Breast epithelium (tissue), 4 donors: ENCODE results near the gene ERBIN. TPM values are rescaled to one million over a fixed set of nuclear protein-coding genes. Genes with fewer than 3 reads are reported as not detected.

Experiments
- DNase-seq, 2 donors: peaks; one replicate each; pipeline ENCODE4 v3.0.0-alpha.2; 2019; ENCODE audit warnings: low spot score in 2 of 2
- H3K27ac ChIP-seq, 2 donors: fragments of 200-600 bp; sonication (generic) in 1 of 2; one replicate each; pipeline ENCODE4 v1.5.1; 2016 to 2019; ENCODE audit warnings: mild to moderate bottlenecking in 1 of 2
- H3K27me3 ChIP-seq, 2 donors: fragments of 200-600 bp; sonication (generic) in 1 of 2; one replicate each; pipeline versions ENCODE4 v1.5.1 to v1.6.0; 2017 to 2019; ENCODE audit warnings: control low read depth in 1 of 2, mild to moderate bottlenecking in 1 of 2
- H3K36me3 ChIP-seq: fragments of 200-600 bp; one replicate; pipeline ENCODE4 v1.5.1; 2019
- H3K4me1 ChIP-seq, 2 donors: fragments of 200-600 bp; sonication (generic); one replicate each; pipeline ENCODE4 v1.5.1; 2016 to 2019; ENCODE audit warnings: control low read depth in 1 of 2
- H3K4me3 ChIP-seq, 3 donors: fragments of 200-600 bp; sonication (generic); 1 replicate in 2 of 3; 2 replicates in 1 of 3; pipeline ENCODE4 v1.5.1; 2016 to 2019; ENCODE audit warnings: mild to moderate bottlenecking in 3 of 3, moderate library complexity in 2 of 3
- H3K9me3 ChIP-seq, 2 donors: fragments of 200-600 bp; sonication (generic) in 1 of 2; one replicate each; pipeline ENCODE4 v1.5.1; 2016 to 2019; ENCODE audit warnings: control low read depth in 1 of 2
- POLR2A ChIP-seq: fragments of 450-650 bp; IDR thresholded peaks from one replicate; pipeline ENCODE4 v1.6.1; 2016; ENCODE audit warnings: antibody characterized with exemption, mild to moderate bottlenecking, moderate library complexity
- POLR2AphosphoS5 ChIP-seq, 3 donors: sonication (generic); formaldehyde crosslinking; IDR thresholded peaks; one replicate each; pipeline ENCODE4 v1.6.1; 2017; ENCODE audit warnings: antibody characterized with exemption in 3 of 3
- intact Hi-C: fragments of 100-400 bp; cut with DNase I; formaldehyde crosslinking; loops from one replicate; pipeline ENCODE4 v1.15.1; 2023; ENCODE audit warnings: low total_unique reads
- total RNA-seq, 3 donors: library from RNA; depleted of rRNA; stranded (reverse); fragments of >200 nt; gene quantifications; one replicate each; pipeline ENCODE4 v1.1.0, GENCODE V29; 2016
- TF ChIP-seq, protein P1 (sequence below), 3 donors: fragments of 450-650 bp; IDR thresholded peaks; one replicate each; pipeline ENCODE4 v1.5.1; 2016 to 2017; ENCODE audit warnings: antibody characterized with exemption in 3 of 3, mild to moderate bottlenecking in 3 of 3, moderate library complexity in 3 of 3

Gene ERBIN
- total RNA-seq, 3 donors from 2014 or later = 63.5 to 131 (median 97.7) TPM

DNA sequence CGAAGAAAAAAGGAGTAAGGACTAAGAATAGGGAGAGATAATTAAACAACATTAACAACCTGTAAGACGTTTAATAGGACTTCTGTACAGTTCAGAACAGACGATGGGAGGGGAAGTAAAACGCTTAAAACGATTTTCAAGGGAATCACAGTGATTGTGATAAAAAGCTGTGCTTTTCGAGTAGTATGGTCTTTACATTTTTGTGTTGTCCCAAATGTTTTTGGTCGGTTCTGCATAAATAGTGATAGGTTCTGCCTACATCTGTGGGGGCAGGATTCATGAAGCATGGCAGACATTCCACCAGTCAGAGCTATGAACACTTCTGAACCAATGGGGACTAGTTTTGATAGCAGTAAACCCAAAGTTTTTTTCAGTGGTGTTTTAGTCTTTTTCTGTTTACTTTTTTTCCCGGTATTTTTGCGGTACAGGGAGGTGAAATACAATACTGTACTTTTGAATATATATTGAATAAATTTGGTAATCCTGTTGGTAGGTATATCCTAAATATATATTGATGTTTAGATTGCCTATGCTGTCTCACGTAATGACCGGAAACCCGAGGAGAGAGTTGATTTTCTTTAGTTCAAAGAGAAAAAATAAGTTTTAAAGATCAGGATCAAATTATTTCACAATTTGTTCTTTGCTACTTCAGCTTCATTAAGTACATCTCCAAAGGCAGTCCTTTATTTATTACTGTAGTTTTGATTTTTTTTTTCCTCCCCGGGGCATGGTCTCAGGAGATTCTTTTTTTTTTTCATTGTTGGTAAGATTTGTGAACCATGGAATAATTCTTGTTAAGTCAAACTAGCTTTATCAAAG is 1.3 kb downstream of the ERBIN start:
- DNase-seq = no peak
- no peaks in the 10 kb centered on the region for H3K36me3 ChIP-seq
- TF ChIP-seq POLR2AphosphoS5 (IDR thresholded peaks at IDR 0.05) = peak in 1 of 3 donors; percentile 14
- TF ChIP-seq, protein P1, sequence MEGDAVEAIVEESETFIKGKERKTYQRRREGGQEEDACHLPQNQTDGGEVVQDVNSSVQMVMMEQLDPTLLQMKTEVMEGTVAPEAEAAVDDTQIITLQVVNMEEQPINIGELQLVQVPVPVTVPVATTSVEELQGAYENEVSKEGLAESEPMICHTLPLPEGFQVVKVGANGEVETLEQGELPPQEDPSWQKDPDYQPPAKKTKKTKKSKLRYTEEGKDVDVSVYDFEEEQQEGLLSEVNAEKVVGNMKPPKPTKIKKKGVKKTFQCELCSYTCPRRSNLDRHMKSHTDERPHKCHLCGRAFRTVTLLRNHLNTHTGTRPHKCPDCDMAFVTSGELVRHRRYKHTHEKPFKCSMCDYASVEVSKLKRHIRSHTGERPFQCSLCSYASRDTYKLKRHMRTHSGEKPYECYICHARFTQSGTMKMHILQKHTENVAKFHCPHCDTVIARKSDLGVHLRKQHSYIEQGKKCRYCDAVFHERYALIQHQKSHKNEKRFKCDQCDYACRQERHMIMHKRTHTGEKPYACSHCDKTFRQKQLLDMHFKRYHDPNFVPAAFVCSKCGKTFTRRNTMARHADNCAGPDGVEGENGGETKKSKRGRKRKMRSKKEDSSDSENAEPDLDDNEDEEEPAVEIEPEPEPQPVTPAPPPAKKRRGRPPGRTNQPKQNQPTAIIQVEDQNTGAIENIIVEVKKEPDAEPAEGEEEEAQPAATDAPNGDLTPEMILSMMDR (IDR thresholded peaks at IDR 0.05) = no peak
- peak overlapping the region; percentile 84 to 96 (median 94) for H3K4me3 ChIP-seq
- intact Hi-C loops = no loop called here
- H3K9me3 ChIP-seq = no peaks in the 10 kb centered on the region
- no peaks in the 10 kb centered on the region for H3K27me3 ChIP-seq
- peaks cover 0 to 8% of the 10 kb centered on the region in 2 donors for H3K4me1 ChIP-seq
- peak overlapping the region; percentile 100 for H3K27ac ChIP-seq

DNA sequence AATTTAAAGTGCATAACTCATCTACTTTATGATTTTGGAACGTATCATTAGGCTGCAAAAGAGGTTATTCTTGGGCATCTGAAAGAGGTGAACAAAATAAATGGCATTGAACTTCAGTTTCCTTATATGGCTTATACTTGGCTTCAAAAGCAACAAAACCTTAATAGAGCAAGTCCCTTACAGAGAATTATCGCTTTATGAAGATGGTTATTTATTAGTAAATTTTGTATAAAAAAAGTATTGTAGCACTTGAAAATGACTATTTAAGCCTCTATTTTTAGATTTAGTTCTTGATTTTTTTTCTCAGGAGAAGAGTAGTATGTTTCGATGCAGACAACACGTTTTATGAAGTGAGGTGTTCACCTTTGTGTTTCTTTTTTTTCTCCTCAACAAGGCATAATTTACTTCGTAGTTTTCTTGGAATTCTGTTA is 2.0 kb downstream of the ERBIN start:
- peaks cover 0 to 8% of the 10 kb centered on the region in 2 donors for H3K4me1 ChIP-seq
- DNase-seq = no peak
- TF ChIP-seq POLR2A (no peak), POLR2AphosphoS5 (IDR thresholded peaks at IDR 0.05) (no peak)
- H3K9me3 ChIP-seq = no peaks in the 10 kb centered on the region
- H3K36me3 ChIP-seq = no peaks in the 10 kb centered on the region
- no peak overlapping the region for H3K27ac ChIP-seq
- intact Hi-C loops = no loop called here
- no peaks in the 10 kb centered on the region for H3K27me3 ChIP-seq
- H3K4me3 ChIP-seq = peak overlapping the region; percentile 84 to 96 (median 94)

DNA sequence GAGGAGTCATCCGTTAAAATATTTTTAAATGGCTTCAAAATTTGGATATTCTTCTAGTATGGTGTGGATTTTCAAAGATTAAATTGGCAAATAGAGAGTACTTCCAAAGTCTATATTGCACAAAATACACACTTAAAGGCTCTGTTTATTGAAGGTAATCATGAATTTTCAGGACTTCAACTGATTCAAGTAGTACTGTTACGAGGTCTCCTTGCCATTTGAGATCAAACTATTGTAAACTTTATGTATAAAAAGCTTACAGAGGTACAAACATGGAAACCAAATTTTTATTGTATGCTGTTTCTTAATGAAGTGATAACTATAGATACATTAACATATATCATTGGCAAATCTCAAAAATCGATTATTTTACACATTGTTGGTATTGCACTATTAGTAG is 2.5 kb downstream of the ERBIN start:
- TF ChIP-seq, protein P1 (IDR thresholded peaks at IDR 0.05) = no peak
- TF ChIP-seq POLR2A (no peak), POLR2AphosphoS5 (IDR thresholded peaks at IDR 0.05) (no peak)
- Histone ChIP-seq H3K4me1 (peaks cover 0 to 8% of the 10 kb centered on the region in 2 donors), H3K27ac (no peak overlapping the region), H3K36me3 (no peaks in the 10 kb centered on the region), H3K27me3 (no peaks in the 10 kb centered on the region), H3K9me3 (no peaks in the 10 kb centered on the region), H3K4me3 (peak overlapping the region; percentile 84 to 96 (median 94))
- intact Hi-C loops = no loop called here
- DNase-seq = no peak

DNA sequence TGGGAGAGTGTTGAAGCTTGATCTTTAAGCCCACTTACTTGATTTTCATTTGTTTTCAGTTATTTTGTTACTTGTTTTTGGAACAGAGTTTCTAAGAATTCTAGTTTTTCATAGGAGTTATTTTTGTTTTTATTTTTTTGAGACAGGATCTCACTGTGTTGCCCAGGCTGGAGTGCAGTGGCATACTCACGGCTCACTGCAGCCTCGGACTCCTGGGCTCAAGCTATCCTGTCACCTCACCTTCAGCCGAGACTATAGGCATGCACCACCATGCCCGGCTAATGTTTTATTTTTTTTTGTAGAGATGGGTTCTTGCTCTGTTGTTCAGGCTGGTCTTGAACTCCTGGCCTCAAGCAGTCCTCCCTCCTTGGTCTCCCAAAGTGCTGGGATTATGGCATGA is 6.3 kb downstream of the ERBIN start:
- Histone ChIP-seq H3K4me3 (no peak overlapping the region), H3K9me3 (no peaks in the 10 kb centered on the region), H3K27me3 (no peaks in the 10 kb centered on the region), H3K4me1 (peaks cover 0 to 8% of the 10 kb centered on the region in 2 donors), H3K36me3 (no peaks in the 10 kb centered on the region), H3K27ac (no peak overlapping the region)
- no peak for TF ChIP-seq POLR2AphosphoS5 (IDR thresholded peaks at IDR 0.05)
- TF ChIP-seq, protein P1 (IDR thresholded peaks at IDR 0.05) = no peak
- no peak for TF ChIP-seq POLR2A
- no peak for DNase-seq
- intact Hi-C loops = no loop called here

DNA sequence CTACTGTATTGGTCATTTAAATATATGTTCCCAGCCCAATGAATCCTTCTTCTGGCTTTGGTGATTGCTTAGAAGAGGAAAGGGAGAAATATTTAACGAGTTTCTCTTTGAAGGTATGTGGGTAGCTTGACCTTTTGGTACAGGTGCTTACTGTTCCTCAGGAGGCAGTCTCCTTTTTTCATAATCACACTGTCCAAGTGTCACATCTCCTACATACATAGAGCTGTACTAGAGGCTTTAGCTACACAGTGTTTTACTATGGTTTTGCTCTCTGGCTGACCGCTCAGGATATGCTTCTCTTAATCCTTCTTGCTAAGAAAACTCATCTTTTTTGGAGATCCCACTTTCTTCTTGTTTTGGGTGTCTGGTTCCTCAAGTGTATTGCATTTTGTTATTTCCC is 6.9 kb downstream of the ERBIN start:
- Histone ChIP-seq H3K36me3 (no peaks in the 10 kb centered on the region), H3K4me3 (no peak overlapping the region), H3K27ac (no peak overlapping the region), H3K27me3 (no peaks in the 10 kb centered on the region), H3K4me1 (peaks cover 0 to 8% of the 10 kb centered on the region in 2 donors), H3K9me3 (no peaks in the 10 kb centered on the region)
- TF ChIP-seq, protein P1 (IDR thresholded peaks at IDR 0.05) = no peak
- TF ChIP-seq POLR2AphosphoS5 (IDR thresholded peaks at IDR 0.05) = no peak
- TF ChIP-seq POLR2A = no peak
- intact Hi-C loops = no loop called here
- no peak for DNase-seq
